Measurements from ENCODE around the gene SGCG. TPM values are rescaled to one million over a fixed set of nuclear protein-coding genes. Genes with fewer than 3 reads are reported as not detected.

SGCG gene
- total RNA-seq, 1 experiment from 2014 or later: not detected

DNA sequence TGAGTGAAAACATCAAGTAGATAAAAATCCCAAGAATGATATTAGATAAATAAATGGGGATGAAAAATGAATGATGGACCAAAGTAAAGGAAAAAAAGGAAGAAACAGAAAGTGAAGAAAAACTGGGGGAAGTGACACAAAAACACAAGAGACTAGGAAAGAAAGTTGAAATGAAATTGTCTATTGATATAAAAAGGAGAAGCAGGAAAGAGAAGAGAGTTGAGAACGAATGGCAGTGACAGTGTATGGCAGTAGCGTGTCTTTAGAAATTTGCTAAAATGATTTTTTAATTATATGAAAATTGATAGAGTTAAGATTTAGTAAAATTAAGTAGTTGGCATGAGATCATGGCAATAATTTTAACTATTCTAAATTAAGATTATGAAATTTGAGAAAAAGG is 36.3 kb upstream of the SGCG start:
- intact Hi-C loops (cut with micrococcal nuclease; ENCODE audit: unreplicated experiment): no loop called here
- H3K27ac Mint-ChIP-seq (ENCODE audit: unreplicated experiment): no peak overlapping the region
- no peaks in the 10 kb centered on the region for H3K36me3 Mint-ChIP-seq (ENCODE audit: insufficient read depth, unreplicated experiment)
- H3K4me3 Mint-ChIP-seq (ENCODE audit: low read depth, unreplicated experiment): no peak overlapping the region
- BruUV-seq (replicated peaks): no TSS peak
- no peaks in the 10 kb centered on the region for H3K27me3 Mint-ChIP-seq (ENCODE audit: unreplicated experiment)
- no peak for DNase-seq
- no peaks in the 10 kb centered on the region for H3K4me1 Mint-ChIP-seq (ENCODE audit: low read depth, unreplicated experiment)
- CTCF ChIA-PET: no interaction called here
- H3K9me3 Mint-ChIP-seq (ENCODE audit: low read depth, unreplicated experiment): peaks cover 6% of the 10 kb centered on the region
- TF ChIP-seq, protein P1, sequence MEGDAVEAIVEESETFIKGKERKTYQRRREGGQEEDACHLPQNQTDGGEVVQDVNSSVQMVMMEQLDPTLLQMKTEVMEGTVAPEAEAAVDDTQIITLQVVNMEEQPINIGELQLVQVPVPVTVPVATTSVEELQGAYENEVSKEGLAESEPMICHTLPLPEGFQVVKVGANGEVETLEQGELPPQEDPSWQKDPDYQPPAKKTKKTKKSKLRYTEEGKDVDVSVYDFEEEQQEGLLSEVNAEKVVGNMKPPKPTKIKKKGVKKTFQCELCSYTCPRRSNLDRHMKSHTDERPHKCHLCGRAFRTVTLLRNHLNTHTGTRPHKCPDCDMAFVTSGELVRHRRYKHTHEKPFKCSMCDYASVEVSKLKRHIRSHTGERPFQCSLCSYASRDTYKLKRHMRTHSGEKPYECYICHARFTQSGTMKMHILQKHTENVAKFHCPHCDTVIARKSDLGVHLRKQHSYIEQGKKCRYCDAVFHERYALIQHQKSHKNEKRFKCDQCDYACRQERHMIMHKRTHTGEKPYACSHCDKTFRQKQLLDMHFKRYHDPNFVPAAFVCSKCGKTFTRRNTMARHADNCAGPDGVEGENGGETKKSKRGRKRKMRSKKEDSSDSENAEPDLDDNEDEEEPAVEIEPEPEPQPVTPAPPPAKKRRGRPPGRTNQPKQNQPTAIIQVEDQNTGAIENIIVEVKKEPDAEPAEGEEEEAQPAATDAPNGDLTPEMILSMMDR (IDR thresholded peaks at IDR 0.05; ENCODE audit: unreplicated experiment): no peak

DNA sequence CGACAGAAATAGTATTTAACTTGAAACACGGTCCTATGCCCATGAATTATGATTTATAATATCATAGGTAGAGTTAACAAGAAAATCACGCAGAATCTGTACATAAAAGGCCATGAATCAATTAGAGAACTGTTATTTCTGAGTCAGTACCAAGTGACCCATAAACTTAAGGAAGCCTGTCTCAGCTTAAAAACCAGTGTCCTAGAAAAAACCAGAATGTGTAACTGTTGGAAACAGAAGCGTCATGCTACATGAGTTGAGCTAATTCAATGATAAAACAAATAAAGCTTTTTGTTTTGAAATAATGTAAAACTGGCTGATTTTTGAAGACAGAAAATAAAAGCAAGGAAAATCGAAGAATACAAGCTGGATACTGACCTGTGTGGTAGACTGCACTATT is 34.8 kb upstream of the SGCG start:
- CTCF ChIA-PET: interaction anchor here (0.7 kb wide), 1 partner anchor 1422 kb away, joined by 3 read pairs; no protein-coding TSS in a partner anchor
- Mint-ChIP-seq H3K27me3 (ENCODE audit: unreplicated experiment) (no peaks in the 10 kb centered on the region), H3K4me1 (ENCODE audit: low read depth, unreplicated experiment) (no peaks in the 10 kb centered on the region), H3K36me3 (ENCODE audit: insufficient read depth, unreplicated experiment) (no peaks in the 10 kb centered on the region), H3K9me3 (ENCODE audit: low read depth, unreplicated experiment) (peaks cover 6% of the 10 kb centered on the region), H3K27ac (ENCODE audit: unreplicated experiment) (no peak overlapping the region), H3K4me3 (ENCODE audit: low read depth, unreplicated experiment) (no peak overlapping the region)
- no TSS peak for BruUV-seq (replicated peaks)
- intact Hi-C loops (cut with micrococcal nuclease; ENCODE audit: unreplicated experiment): no loop called here
- TF ChIP-seq, protein P1 (IDR thresholded peaks at IDR 0.05; ENCODE audit: unreplicated experiment): no peak
- no peak for DNase-seq

DNA sequence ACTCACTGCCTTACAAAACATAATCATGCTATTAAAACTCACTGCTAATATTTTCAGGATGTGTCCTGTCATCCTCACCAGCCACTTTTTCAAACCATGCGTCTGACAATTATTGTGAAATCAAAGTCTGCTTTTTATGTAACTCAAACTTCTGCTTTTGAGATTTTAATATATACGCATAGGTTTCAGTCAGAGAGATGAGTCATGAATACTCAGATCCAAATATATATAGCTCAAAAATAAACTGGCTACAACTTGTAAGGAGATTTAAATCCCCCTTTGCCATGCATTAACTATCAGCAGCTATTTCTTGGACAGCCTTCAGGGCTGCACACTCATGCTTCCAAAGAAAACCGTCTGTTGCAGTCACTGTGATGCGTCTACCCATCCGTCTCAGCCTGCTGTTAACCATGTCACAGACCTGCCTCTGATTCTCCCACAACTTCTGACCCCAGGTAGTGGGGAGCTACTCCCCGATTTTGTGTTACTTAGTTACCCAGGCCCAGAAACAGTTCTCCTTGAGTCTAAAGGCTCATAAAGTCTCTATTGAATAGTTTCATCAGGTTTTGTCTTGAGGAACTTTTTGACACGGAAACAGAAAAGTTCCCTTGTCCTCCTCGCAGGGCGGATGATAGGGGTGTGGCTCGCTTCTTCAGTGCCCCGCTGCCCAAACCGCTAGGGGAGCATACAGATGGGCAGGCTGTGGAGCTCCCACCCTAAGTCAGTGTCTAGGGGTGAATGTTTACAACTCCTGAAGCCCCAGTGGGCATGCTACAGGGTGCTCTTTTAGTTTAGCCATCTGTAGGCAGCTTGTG is 33.8 kb upstream of the SGCG start:
- Mint-ChIP-seq H3K4me1 (ENCODE audit: low read depth, unreplicated experiment) (no peaks in the 10 kb centered on the region), H3K27me3 (ENCODE audit: unreplicated experiment) (no peaks in the 10 kb centered on the region), H3K4me3 (ENCODE audit: low read depth, unreplicated experiment) (no peak overlapping the region), H3K27ac (ENCODE audit: unreplicated experiment) (no peak overlapping the region), H3K36me3 (ENCODE audit: insufficient read depth, unreplicated experiment) (no peaks in the 10 kb centered on the region), H3K9me3 (ENCODE audit: low read depth, unreplicated experiment) (peaks cover 6% of the 10 kb centered on the region)
- CTCF ChIA-PET: no interaction called here
- DNase-seq: no peak
- TF ChIP-seq, protein P1 (IDR thresholded peaks at IDR 0.05; ENCODE audit: unreplicated experiment): no peak
- intact Hi-C loops (cut with micrococcal nuclease; ENCODE audit: unreplicated experiment): no loop called here
- BruUV-seq (replicated peaks): no TSS peak

DNA sequence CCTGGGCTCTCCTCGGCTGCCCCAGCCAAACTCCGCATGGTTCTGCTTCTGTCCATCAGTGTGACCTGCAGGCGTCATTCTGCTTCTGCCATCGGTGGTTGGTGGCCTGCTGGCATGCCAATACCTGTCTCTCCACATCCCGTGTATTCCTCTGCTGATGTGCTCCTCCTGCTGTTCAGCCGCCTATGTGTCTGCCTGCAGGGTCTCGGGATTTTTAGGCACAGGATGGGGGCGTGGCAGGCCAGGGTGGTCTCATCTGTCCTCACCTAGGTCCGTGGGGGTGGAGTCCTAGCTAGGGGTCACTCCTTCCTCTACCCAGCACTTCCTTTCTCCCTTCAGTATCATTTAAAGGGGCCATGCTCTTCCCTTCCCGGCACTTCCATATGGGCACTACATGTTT is 33.0 kb upstream of the SGCG start:
- Mint-ChIP-seq H3K27ac (ENCODE audit: unreplicated experiment) (no peak overlapping the region), H3K9me3 (ENCODE audit: low read depth, unreplicated experiment) (peaks cover 6% of the 10 kb centered on the region), H3K4me1 (ENCODE audit: low read depth, unreplicated experiment) (no peaks in the 10 kb centered on the region), H3K27me3 (ENCODE audit: unreplicated experiment) (no peaks in the 10 kb centered on the region), H3K36me3 (ENCODE audit: insufficient read depth, unreplicated experiment) (no peaks in the 10 kb centered on the region), H3K4me3 (ENCODE audit: low read depth, unreplicated experiment) (no peak overlapping the region)
- no peak for DNase-seq
- no TSS peak for BruUV-seq (replicated peaks)
- TF ChIP-seq, protein P1 (IDR thresholded peaks at IDR 0.05; ENCODE audit: unreplicated experiment): no peak
- CTCF ChIA-PET: no interaction called here
- intact Hi-C loops (cut with micrococcal nuclease; ENCODE audit: unreplicated experiment): no loop called here

Data from Calu3 (cell line).